HG03469 (cell line): ENCODE results near the gene GAB1.
"Not testable (repeated sequence)": the region's sequence is repeated elsewhere in the genome, so short reads cannot be mapped to it uniquely, and the experiment has no call there.

Source experiments
- ATAC-seq: cut with Tn5 transposase; IDR thresholded peaks from one replicate; pipeline ENCODE4 v1.9.1; 2021; ENCODE audit warnings: mild to moderate bottlenecking, moderate library complexity, moderate number of reproducible peaks; ENCODE audit not compliant: unreplicated experiment

Gene GAB1

DNA sequence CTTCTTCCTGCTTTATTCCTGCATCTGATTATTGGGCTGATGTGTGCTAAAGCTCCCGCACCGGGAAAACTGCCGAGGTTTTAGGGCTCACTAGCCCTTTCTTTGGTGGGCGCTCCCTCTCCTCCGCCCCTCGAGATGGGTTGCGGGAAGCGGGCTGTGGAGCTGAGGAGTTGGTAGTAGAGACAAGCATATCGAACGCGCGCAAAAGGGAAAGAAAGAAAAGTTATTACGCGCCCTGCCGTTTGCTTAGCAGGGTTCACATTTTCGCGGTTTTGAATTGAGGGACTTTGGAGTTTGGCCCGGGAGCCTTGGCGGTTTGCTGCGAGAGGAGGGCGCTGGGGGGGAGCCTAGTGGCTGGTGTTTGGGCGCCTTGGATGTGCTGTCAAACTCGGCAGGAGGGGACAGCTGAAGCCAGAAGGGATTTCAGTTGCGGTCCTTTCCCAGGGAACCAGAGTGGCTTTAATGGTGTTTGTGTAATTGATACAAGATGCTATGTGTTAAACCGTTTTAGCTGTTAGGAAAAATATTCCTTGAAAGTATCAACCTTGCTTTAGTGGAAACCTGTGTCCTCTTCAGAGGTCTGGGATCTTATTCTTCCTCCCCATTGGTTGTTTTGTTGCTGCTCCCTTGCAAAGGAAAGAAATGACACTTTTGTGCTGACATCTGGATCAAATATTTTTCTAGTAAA lies 1.1 kb downstream of the GAB1 start:
- ATAC-seq: no peak

DNA sequence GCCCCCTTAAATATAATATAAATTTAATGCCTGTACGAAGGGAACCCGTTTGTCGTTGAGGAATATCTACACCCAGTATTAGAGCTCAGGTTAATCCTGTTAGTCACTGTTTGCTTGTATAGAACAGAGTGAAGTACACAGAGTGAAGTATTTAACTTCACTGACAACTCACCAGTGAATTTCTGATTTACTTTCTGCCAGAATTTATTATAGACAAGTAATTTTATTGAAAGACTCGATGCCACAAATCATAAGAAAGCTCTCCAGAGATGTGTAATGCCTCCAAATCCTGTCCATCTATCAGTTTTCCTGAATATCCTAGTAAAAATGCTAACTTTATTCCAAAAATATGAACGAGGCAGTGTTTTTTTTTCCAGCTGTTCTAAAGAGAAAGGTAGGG lies 1.6 kb downstream of the GAB1 start:
- no peak for ATAC-seq

DNA sequence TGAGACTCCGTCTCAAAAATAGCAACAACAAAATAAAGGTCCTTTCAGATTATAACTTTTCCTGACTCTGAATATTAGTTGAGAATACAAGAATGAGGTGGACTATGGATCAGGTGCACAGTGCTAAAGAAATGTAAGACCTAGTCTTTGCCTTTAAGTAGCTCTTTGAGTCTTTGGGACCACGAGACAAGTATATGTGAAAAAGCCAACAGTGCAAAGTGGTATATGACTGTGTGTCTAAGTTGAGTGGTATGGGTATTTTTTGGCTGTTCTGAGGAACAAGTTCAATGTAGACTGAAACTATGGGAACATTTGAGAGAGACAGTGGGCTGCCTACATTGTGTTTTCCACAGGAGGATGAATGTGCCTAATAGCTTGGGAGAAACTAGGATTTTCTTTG lies 2.8 kb downstream of the GAB1 start:
- no peak for ATAC-seq

GRCh38 chr4:143341186-143341755 lies 4.6 kb downstream of the GAB1 start:
- no peak for ATAC-seq

DNA sequence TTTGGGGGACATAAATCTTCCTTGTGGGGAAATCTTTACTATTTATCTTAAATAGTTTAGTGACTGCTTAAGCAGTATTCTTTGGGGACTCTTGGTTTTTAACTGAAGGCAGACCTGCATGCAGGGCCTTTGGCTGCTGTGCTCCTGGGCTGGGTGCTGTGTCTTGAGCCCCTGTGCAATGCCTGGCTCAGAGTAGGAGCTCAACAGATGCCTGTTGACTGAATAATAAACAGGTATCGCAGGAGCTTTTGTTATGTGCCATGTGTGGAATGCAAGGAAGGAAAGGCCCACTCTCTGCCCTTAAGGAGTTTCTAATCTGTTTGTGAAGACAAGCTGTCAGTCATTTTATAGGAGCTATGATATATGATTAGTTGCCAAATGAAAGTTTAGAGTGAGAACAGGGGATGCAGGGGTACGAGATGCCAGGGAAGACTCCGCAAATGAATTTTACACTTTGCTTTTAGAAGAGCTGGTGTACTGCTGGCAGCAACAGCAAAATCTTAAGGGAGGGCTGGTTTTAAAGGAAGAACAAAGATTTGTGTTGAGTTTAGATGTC lies 6.7 kb downstream of the GAB1 start:
- ATAC-seq: no peak

GRCh38 chr4:143344041-143344440 lies 7.4 kb downstream of the GAB1 start:
- ATAC-seq: no peak

- no peak for ATAC-seq
These were observed 8.1 kb downstream of the GAB1 start for GRCh38 chr4:143344774-143345173.

- ATAC-seq: no peak
These were observed 8.7 kb downstream of the GAB1 start for GRCh38 chr4:143345356-143345755.

DNA sequence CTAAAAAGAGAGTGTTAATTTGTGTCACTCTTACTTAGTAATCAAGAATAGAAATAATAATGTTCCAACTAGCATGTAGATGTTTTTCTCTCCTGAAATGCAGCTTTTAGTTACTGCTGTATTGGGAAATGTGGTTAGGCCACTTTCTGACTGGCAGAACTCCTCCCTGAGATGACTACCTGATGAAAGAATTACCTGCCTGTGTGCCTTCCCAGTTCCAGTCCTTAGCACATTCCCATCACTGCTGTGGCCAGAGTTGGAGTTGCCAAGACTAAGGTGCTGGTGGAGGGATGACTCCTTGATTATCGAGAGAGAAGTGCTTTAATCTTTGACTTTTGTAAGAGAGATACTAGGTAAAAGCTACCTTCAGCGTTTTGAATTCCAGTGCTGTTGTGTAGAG lies 9.5 kb downstream of the GAB1 start:
- no peak for ATAC-seq

DNA sequence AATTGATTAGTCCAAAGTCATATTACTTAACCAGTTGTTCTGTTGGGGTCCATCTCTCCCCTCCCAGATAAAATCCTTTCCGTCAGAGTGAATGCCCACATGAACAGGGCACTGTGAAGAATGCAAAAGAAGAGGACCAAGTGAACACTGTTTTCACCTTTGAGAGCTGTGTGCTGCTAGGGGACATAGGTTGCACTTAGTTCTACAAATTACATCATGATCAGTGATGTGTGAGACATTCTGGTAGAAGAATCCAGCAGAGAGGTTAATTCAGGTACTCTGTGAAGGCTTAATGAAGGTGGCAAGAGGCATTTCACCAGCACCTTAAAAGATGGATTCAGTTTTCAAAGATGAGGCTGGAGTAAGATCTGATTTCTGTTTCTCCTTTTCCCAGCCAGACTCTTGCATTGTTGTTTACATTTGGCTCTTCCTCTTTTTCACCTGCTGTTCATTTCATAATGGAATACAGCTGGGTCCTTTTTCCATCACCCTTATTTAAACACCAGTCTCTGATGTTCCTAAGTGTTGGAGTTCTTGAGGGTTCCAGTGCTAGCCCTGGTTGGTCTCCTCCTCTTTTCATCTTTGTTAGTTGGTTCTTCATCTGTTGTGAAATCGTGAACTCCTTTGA lies 10.9 kb downstream of the GAB1 start:
- ATAC-seq: no peak

- no peak for ATAC-seq
These were observed 11.8 kb downstream of the GAB1 start for GRCh38 chr4:143348233-143349077.

DNA sequence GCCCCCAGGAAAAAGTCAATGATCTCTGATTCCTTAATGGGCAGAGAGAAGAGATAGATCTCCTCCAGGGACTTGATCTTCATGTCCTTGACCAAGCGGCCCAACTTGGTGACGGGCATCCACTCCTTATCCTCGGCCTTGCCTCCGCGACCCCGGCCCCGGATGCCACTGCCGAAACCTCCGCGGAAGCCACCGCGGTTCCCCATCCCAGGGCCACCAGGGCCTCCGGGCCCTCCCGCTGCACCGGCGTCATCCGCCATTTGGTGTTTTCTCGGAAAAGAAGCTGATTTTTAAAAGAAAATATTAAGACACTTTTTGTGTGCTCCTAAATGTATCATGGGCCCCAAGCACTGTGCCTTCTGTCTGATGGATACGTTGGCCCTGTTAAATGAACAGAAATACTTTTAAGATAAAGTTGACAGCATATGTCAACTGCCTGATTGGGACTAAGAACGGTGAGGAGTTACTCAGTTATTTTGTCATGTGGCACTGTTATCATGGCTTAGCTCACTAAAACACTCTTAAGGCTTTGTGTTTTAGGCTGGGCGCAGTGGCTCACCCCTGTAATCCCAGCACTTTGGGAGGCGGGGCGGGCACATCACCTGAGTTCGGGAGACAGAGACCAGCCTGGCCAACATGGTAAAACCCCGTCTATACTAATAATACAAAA lies 13.3 kb downstream of the GAB1 start:
- ATAC-seq: not testable (repeated sequence)

DNA sequence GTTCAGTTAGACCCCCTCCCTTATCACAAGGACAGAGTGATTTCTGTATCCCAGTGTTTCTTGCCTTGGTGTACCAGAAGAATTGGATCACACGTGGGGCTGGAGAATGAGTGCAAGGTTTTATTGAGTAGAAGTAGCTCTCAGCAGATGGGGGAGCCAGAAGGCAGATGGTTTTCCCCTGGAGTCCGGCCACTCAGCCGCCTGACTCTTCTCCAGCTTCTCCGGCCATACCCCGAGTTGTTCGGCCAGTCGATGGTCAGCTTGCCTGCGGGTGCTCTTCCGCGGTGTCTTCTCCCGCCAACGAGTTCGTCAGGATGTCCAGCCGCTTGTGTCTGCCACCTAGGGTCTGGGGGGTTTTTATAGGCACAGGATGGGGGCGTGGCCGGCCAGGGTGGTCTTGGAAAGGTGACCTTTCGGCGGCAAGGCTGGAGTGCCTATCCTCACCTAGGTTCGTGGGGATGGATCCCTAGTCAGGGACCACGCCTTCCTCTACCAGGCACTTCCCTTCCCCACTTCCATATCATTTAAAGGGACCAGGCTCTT lies 14.5 kb downstream of the GAB1 start:
- ATAC-seq: no peak

- no peak for ATAC-seq
These were observed 15.2 kb downstream of the GAB1 start for GRCh38 chr4:143351774-143352451.

GRCh38 chr4:143352720-143353119 lies 16.0 kb downstream of the GAB1 start:
- no peak for ATAC-seq

DNA sequence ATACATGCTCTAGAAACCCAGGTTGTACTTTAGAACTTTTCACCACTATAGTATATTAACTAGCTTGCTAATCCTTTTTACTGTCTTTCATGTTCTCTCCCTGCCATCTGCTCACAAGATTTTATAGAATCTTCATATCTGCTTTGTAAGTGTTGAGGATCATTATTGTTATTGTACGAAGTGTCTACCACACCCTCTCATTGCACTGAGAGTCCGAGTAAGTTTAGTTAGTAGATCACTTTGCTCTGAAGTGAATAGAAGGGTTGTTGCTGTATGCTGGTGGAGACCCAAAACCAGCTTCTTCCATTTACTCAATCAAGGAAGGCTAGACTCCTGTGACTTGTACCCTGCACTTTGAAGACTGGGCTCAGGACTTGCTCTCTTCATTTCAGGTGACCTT lies 17.1 kb downstream of the GAB1 start:
- no peak for ATAC-seq

DNA sequence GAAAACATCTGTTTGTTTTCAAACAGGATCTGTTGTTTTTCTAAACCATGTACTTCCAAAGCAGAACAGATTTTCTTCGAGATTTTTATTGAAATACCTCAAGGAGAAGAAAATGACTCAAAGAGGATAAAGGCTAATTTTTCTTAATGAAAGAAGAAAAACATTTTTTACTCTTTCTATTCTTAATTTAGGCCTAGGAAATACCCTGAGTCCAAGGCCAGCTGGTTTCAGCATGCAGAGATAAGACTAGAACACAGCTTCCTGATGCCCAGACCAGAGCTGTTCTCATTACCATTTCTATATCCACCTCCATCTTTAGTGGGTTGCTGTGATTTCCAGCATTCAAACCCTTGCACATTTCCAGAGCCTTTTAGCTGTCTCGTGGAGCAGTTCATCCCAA lies 18.3 kb downstream of the GAB1 start:
- ATAC-seq: no peak

DNA sequence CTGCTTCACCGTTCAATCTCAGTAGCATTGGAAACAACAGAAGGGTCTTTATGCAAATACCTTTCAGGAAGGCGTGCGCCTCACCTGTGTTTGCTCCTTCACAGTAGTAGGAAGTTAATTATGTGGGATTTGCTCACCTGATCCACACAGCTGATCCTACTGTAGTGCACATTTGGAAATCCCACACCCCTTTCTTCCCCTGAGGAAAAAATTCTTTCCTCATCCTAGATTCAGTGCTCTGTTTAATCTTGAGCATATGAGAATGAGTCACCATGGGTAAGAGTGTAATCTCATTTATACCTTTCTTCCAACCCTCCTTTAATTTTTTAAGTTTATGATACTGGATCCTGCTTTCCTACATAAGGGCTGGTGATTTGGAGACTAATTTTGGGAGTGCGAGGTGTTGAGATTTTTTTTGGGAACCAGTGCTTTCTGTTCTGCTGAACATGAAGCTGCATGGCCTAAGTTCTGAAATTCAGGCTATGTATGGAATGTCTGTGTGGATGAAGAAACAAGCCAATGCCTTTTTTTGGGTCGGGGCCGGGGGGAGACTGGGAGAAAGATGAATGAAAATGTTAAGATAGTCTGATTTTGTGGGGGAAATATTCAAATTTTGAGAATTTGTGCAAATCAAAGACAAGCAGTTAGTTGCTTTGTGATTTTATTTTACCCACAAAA lies 19.0 kb downstream of the GAB1 start:
- ATAC-seq: no peak

GRCh38 chr4:143356493-143356892 lies 19.8 kb downstream of the GAB1 start:
- ATAC-seq: no peak
